Thoracic aorta (tissue), 2 donors: ENCODE data around the gene ABCA5. TPM values are rescaled to one million over a fixed set of nuclear protein-coding genes. Genes with fewer than 3 reads are reported as not detected.
A peak's percentile ranks its signal among the peaks of the same experiment; 100 is the strongest.

Experiments
- ATAC-seq: fragments of 150-250 bp; one replicate; pipeline ENCODE4 v1.8.0; 2017; ENCODE audit warnings: low read depth; ENCODE audit not compliant: insufficient number of reproducible peaks, low FRiP score
- DNase-seq: peaks from one replicate; pipeline ENCODE4 v3.0.0-alpha.2; 2020; ENCODE audit warnings: low spot score
- H3K27ac ChIP-seq, 2 donors: fragments of 200-600 bp; sonication (generic); 1 replicate in 1 of 2; 2 replicates in 1 of 2; pipeline ENCODE4 v1.5.1; 2016; ENCODE audit warnings: mild to moderate bottlenecking in 2 of 2, moderate library complexity in 2 of 2
- H3K27me3 ChIP-seq: fragments of 200-600 bp; sonication (generic); replicated peaks from 2 replicates; pipeline ENCODE4 v1.6.0; 2016; ENCODE audit warnings: mild to moderate bottlenecking; ENCODE audit not compliant: insufficient read depth
- H3K36me3 ChIP-seq: fragments of 200-600 bp; sonication (generic); one replicate; pipeline ENCODE4 v1.5.1; 2016
- H3K4me1 ChIP-seq, 2 donors: fragments of 200-600 bp; sonication (generic); 1 replicate in 1 of 2; 2 replicates in 1 of 2; pipeline versions ENCODE4 v1.5.1 to v1.6.0; 2016; ENCODE audit warnings: low read depth in 2 of 2, mild to moderate bottlenecking in 1 of 2; ENCODE audit not compliant: control insufficient read depth in 1 of 2
- H3K4me3 ChIP-seq: fragments of 200-600 bp; sonication (generic); 2 replicates; pipeline ENCODE4 v1.5.1; 2016; ENCODE audit warnings: mild to moderate bottlenecking
- H3K9me3 ChIP-seq: fragments of 200-600 bp; sonication (generic); 2 replicates; pipeline ENCODE4 v1.5.1; 2016
- total RNA-seq, 2 donors: library from RNA; depleted of rRNA; stranded (reverse); fragments of >200 nt; gene quantifications; one replicate each; pipeline versions ENCODE4 v1.1.0 to v1.2.3, GENCODE V29; 2016
- TF ChIP-seq, protein P1 (sequence below): fragments of 200-600 bp; sonication (generic); IDR thresholded peaks from one replicate; pipeline ENCODE4 v1.5.1; 2019; ENCODE audit warnings: antibody characterized with exemption

The ABCA5 gene
- total RNA-seq, 2 donors from 2014 or later, result 9.1 to 46.2 TPM

DNA sequence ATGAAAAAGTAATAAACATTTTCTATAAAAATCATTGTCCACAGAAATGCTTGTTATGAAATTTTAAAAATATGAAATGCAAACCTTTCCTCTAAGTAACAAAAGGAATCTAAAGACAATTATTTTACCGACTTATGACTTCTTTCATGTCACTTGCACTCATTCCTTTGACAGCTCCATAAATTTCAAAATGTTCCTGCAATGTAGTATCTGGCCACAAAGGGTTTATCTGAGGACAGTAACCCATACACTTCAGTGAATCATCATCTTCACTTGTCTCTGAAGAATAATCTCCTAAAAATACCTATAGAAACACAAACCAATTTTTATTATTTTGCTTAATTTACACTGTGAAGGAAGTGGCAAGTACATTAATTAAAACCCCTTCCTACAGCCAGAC lies 72.7 kb downstream of the ABCA5 start:
- TF ChIP-seq, protein P1, sequence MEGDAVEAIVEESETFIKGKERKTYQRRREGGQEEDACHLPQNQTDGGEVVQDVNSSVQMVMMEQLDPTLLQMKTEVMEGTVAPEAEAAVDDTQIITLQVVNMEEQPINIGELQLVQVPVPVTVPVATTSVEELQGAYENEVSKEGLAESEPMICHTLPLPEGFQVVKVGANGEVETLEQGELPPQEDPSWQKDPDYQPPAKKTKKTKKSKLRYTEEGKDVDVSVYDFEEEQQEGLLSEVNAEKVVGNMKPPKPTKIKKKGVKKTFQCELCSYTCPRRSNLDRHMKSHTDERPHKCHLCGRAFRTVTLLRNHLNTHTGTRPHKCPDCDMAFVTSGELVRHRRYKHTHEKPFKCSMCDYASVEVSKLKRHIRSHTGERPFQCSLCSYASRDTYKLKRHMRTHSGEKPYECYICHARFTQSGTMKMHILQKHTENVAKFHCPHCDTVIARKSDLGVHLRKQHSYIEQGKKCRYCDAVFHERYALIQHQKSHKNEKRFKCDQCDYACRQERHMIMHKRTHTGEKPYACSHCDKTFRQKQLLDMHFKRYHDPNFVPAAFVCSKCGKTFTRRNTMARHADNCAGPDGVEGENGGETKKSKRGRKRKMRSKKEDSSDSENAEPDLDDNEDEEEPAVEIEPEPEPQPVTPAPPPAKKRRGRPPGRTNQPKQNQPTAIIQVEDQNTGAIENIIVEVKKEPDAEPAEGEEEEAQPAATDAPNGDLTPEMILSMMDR, result no peak
- no peak for DNase-seq
- Histone ChIP-seq H3K27ac (no peak overlapping the region), H3K4me3 (no peak overlapping the region), H3K9me3 (no peaks in the 10 kb centered on the region), H3K36me3 (peaks cover 3% of the 10 kb centered on the region), H3K27me3 (no peaks in the 10 kb centered on the region), H3K4me1 (no peaks in the 10 kb centered on the region)
- no peak for ATAC-seq

DNA sequence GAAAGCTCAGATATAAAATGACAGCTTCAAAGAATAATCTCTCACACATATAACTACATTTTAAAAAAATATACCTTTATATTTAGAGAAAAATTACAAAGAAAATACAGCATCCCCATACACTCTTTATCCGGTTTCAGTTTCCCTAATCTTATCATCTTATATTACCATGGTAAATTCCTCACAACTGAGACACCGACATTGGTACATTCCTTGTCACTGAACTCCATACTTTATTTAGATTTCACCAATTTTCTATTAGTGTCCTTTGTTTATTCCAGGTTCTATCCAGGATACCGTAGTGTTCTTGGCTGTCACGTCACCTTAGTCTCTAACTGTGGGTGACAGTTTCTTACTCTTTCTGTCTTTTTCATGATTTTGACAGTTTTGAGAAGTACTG lies 76.3 kb downstream of the ABCA5 start:
- Histone ChIP-seq H3K27me3 (no peaks in the 10 kb centered on the region), H3K4me1 (no peaks in the 10 kb centered on the region), H3K9me3 (no peaks in the 10 kb centered on the region), H3K27ac (no peak overlapping the region), H3K4me3 (no peak overlapping the region), H3K36me3 (peaks cover 3% of the 10 kb centered on the region)
- no peak for DNase-seq
- no peak for ATAC-seq
- TF ChIP-seq, protein P1, result no peak

DNA sequence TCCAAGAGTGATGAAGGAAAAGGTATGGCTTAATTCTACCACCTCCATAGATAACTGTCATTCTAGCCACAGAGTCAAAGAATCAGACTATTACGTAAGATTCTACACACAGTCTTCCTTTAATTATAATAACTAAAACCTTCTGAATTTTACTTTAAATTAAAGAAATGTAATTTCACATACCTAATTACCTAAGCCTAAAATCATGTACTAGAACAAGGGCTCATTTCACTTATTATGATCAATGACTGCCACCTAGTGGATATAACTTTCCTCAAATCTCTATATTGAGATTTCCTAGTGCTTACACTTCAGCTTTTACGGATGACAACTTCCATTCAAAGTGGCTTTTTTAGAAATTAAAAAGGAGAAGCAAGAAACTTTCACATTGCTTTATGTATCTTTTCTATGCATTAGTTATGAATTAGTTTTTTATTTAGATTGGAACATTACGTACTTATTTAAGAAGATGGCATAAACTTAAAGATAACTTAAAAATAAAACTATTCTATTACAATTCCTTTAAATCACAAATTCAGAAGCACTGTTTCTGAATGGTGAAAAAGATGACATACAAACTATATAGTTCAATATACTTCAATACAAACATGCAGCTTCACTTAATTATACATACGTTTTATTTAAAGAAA lies 80.1 kb downstream of the ABCA5 start:
- H3K36me3 ChIP-seq, result no peaks in the 10 kb centered on the region
- DNase-seq, result no peak
- H3K27me3 ChIP-seq, result no peaks in the 10 kb centered on the region
- no peak overlapping the region for H3K27ac ChIP-seq
- H3K4me1 ChIP-seq, result no peaks in the 10 kb centered on the region
- ATAC-seq, result no peak
- TF ChIP-seq, protein P1, result peak; percentile 56
- H3K4me3 ChIP-seq, result no peak overlapping the region
- H3K9me3 ChIP-seq, result no peaks in the 10 kb centered on the region

DNA sequence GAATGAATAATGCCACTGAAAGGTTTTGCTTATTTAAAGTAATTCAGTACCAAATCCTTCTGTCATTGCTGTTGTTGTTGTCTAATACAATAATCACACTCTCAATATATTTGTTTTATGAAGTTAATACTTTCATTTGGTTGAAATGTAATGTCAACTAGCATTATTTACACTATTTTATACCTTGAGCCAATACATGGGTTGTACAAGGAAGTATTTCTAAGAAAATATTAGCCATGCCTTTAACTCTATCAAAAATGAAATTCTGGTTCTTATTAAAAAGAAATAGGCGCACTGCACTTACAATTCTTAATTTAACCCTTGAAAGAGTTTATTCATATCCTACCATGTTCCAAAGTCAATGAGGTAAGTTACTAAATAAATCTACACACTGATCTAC lies 80.7 kb downstream of the ABCA5 start:
- TF ChIP-seq, protein P1, result no peak
- no peak for ATAC-seq
- Histone ChIP-seq H3K4me1 (no peaks in the 10 kb centered on the region), H3K27me3 (no peaks in the 10 kb centered on the region), H3K36me3 (no peaks in the 10 kb centered on the region), H3K9me3 (no peaks in the 10 kb centered on the region), H3K27ac (no peak overlapping the region), H3K4me3 (no peak overlapping the region)
- DNase-seq, result no peak

DNA sequence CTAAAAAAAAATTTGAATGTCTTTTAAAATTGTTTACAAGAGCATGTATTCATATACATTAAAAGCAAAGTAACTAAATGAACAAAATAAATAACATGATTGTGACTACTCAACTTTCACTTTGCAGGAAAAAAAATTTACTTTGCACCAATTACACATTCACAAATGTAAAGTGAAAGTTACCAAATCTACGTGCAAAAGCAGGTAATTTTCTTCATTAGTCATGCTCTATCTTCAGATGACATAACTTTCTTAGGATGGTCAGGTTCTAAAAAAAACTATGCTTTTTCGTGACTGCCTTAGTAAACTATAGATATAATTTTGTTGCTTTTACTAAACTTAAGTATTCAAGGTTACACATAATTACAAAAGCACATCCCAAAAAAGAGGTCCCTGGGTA lies 81.3 kb downstream of the ABCA5 start:
- Histone ChIP-seq H3K4me3 (no peak overlapping the region), H3K4me1 (no peaks in the 10 kb centered on the region), H3K36me3 (no peaks in the 10 kb centered on the region), H3K27me3 (no peaks in the 10 kb centered on the region), H3K9me3 (no peaks in the 10 kb centered on the region), H3K27ac (no peak overlapping the region)
- no peak for DNase-seq
- ATAC-seq, result no peak
- TF ChIP-seq, protein P1, result no peak
